GM19035 (cell line): Measurements from ENCODE around the gene ARFGAP3.
A peak's percentile ranks its signal among the peaks of the same experiment; 100 is the strongest.

Source experiments
- ATAC-seq: cut with Tn5 transposase; IDR thresholded peaks from one replicate; pipeline ENCODE4 v1.9.1; 2021; ENCODE audit not compliant: unreplicated experiment

The ARFGAP3 gene, protein sequence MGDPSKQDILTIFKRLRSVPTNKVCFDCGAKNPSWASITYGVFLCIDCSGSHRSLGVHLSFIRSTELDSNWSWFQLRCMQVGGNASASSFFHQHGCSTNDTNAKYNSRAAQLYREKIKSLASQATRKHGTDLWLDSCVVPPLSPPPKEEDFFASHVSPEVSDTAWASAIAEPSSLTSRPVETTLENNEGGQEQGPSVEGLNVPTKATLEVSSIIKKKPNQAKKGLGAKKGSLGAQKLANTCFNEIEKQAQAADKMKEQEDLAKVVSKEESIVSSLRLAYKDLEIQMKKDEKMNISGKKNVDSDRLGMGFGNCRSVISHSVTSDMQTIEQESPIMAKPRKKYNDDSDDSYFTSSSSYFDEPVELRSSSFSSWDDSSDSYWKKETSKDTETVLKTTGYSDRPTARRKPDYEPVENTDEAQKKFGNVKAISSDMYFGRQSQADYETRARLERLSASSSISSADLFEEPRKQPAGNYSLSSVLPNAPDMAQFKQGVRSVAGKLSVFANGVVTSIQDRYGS

DNA sequence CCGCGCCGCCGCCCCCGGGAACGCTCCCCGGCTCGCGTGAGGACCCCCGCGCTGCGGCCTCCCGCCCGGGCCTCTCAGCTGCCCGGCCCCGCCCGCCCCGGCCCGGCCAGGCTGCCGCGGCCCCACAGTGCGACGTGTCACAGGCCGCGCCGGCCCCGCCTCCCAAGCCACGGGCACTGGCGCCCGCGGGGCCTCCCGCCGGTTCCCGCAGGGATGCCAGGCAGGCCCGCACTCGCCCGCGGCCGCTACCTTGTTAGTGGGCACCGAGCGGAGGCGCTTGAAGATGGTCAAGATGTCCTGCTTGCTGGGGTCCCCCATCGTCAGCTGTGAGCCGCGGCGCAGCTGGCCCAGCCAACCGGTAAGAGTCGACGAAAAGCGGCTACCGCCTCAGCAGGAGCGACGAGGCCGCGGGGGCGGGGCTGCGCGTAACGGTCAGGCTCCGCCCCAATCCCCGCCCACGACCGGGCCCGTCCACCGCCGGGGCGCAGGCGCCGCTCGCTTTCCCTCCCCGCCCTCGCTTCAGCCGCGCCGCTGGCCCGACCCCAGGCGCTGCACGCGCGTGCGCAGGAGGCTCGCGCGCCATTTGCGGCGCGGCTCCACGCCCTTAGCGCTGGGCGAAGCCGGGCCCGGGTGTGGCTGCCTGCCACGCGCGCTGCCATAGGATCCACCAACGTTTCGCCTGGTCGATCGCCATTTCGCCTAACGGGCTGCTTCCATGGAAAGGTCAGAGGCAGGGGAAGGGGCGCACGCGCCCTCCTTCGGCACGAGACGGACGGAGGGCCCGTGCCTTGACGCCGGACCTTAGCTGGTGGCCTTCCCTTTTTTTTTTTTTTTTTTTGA is at the start of gene ARFGAP3:
Gene ARFGAP3 (minus strand): TSS at position 409 of the 840 bp plus-strand sequence. CDS start 91 bp downstream, at position 318.
- peak; percentile 88 for ATAC-seq

DNA sequence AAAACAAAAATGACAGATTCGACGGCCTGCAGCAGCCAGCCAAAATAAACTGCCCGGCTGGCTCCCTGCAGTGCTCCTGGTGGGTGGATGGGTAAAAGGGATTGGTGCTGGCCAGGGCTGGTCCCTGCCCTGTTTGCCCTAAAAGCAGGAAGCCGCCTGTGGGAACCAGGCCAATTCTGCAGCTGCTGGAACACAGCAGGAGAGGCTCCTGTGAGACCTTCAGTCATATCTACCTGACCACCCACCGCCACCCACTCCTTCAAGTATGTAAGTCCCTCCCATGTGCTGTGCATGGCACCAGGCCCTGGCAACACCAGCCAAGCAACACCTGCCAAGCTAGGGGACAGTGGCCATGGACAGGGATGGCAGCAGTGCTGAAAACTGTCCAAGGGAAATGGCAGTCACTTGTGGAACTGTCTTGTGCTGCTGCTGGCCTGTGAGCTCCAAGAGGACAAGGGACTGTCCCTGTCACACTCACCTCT is 48.7 kb upstream of the ARFGAP3 start:
- no peak for ATAC-seq

DNA sequence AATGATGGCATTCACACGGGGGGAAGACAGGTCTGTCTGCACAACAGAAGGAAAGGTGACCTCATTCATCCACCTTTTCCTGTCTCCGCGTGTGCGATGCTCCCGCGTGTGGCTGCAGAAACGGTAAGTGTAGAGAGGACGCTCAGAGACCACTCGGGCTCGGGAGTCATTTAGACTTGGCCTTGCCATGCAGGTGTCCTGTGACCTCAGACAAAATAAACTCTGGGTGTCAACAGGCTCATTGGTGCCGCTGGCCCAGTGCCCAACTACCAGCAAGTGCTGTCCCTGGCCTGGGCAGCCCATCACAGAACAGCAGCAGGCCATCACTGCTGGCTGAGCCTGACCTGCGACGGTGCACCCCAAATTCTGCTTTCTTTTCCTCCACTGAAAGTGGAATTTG is 48.1 kb upstream of the ARFGAP3 start:
- ATAC-seq, result no peak

DNA sequence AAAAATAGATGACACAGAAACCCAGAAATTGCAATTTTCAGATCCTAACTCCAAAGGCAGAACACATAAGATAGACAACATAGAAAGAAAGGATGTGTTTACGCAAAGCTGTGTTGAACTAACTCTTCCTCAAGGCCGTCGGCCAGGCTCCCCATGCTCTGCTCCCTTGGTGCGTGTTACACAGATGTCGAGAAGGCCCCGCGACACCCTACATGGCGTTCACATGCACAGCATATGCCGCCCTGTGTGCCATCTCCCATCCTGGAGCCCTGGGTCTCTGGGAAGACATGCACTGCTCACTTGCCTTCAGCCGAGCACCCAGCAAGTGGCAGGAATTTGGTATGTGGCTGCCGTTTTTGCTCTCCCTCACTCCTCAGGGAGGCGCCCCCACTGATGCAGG is 47.0 kb upstream of the ARFGAP3 start:
- no peak for ATAC-seq

DNA sequence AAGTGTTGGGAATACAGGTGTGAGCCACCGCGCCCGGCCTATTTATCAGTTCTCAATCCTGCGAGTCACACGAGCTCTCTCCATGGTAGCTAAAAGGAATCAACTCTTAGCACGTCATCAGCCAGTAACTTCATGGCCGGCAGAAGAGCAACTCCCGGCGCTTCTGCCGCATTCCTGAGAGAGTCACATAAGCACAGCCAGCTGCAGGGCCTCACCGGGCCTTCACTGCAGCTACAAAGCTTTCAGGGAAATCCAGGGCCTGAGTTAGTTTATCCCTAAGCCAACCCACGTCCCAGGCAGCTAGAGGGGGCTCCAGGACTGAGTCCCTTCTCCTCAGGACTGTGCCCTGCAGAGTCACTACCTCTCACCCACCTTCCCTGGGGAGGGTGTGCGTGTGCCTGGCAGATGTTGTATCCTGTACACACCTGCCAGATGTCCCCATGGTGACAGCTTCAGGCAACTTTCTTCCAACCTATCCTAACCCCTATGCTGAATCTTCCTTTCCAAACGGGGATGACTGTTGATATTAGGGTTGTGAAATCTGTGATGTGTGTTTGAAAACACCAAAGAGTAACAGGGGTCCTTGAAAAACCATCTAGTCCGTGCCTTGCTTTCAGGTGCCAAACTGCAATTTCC is 45.9 kb upstream of the ARFGAP3 start:
- ATAC-seq, result no peak

DNA sequence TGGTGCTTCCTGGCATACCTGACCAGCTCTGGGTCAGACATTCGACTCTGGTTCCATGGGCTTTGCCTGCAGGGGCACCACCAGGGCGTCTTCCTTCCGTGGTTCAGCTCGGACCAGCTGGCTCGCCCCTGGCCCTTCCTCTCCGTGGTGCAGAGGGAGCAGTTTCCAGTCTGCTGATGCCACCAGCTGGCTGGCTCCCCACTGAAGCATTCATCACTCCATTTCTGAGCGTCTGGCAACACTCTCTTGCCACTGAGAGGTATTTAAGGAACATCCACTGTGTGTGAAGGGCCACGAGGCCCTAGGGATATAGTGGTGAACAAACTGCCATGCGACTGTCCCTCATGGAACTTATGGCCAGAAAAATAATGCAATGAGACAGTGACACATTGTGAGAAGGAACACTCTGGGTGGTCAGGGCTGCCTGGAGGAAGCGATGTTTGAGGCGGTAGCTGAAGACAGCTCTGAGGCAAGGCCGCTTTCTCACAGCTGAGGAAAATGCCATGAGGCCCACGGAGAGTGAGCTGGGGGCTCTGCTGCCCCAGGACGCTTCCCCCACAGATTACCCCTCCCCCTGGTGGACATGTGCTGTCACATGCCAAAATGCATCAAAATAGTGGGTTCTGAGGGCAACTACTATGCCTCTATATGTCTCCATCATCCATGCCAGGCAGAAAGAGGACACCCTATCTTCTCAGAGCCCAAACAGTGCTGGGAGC is 44.9 kb upstream of the ARFGAP3 start:
- ATAC-seq, result no peak

DNA sequence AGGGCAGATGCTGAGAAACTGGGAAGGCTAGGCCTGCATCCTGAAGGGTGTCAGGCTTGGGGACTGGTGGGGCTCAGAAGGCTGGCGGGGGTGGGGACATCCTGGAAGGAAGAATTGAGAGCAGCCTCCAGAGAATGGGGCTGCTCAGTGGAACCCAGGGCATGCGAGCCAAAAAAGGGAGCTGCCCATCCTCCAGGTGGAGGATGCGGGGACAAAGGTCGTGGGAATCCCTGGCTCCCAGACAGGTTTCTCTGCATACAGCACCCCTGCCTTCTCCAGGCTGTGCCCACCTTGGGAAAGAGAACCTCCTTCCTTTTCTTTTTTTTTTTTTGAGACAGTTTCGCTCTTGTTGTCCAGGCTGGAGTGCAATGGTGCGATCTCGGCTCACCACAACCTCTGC is 40.9 kb upstream of the ARFGAP3 start:
- no peak for ATAC-seq

DNA sequence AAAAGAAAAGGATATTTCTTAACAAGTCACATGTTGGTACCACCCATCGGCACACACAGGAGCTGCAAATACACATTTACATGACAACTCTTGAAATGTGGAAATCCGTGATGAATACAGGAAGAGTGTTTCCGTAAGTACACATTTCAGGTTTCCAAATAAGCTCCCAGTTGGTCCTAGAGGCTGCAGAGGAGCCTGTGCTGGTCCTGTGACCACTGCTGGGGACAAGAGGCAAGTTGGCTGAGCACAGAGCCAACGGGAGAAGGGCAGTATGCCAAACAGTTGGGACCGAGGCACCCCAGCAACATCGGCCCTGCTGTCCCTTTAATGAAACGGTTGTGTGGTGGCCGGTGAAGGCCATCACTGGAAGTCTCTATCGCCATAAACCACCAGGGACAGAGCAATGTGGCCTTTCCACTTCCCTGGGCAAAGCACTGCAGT is 38.5 kb upstream of the ARFGAP3 start:
- ATAC-seq, result no peak

DNA sequence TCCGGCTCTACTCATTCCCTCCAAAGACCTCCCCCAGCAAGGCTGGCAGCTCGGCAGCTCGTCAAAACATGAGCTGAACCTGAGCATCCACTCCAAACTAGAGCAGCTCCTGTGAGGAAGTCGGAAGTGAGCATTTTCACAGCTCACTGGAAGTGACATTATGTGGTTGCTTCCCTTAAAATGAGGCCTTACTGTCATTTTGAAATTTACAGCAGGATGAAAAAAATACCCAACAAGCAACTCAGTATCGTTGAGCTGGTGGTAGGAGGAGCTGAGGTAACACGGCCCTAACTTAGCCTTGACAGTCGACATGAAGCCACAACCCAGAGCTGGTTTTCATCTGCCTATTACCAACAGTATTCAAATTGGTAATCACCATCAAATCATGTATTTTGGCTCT is 38.0 kb upstream of the ARFGAP3 start:
- ATAC-seq, result no peak

DNA sequence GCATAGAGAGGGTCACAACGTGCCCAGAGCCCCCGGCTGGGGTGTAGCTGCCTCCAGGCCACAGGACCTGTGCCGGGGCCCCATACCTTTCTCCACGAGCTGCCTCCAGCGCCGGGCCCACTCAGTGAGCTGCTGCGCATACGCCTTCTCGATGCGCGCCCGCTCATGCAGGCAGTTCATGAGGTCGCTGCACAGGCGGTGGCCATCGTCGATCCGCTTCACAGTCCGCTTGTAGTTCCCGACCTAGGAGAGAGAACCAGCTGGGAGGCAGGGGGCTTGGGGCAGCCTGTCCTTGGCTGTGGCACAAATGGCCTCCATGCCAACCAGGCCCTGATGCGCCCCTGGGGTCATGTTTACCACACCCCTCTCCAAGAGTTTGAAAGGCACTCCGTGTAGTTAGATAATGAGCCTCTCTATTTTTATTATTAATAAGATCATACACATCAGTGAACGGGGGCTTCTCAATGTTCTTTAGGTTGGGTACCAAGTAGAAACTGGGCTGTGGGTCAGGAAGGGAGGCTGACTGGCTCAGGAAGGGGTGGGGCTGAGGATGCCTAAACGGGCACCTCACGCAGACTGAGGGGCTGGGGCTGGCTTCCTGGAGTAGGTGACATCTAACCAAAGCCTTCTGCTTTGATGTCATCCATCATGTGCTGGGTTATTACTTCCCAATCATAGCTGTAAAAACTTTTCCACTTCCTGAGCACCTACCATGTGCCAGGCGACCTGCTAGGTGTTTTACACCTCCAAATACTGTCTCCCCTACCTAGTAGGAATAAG is 36.5 kb upstream of the ARFGAP3 start:
- ATAC-seq, result no peak

DNA sequence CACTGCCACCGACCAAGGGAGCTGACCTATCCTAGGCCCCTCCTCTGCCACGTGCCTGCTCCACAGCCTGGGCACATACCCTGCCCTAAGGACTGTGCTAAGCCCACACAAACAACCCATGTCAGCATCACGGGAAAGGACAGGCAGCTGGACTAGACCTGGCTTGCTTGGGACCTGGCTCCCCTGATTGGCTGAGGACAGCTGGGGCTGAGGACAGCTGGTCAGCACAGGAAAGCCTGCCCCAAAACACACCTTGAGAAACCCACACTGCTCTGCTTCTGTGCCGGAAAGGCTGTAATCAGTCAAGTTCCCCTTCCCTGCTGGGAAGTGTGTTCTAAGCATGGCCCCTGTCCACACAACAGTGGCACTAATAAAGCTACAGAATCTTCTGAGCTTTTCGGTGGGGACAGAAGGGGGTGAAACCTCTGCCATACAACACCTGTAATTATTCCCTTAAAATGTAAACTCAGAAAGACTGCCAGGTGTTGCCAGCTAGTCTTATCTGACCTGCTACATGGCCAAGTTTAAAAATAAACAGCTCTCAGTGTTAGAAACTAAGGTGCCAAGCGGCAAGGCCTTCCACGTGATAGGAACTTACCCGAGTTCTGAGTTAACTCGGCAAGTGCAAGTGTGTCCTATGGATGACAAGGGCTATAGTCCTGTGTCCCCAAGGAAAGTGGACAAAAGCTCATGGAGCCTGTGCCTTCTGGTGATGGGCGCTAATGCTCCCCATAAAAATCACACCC is 35.7 kb upstream of the ARFGAP3 start:
- ATAC-seq, result no peak

DNA sequence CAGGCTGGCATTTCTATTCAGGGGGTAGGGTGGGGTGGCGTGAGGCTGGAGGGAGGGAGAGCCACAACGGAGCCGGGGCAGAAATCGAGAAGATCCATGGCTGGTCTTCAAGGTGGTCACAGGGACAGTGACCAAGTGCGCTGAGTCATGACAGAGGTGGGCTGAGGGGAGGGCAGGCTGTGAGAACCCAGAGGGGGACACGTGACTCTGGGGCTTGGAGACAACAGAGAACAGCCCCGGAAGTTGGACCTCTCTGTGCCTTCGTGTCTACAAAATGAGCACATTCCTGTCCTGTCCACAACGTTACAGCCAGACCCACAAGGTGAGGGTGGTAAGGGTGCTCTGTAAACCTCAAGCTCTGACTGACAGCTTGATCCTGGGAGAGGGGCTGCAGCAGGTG is 35.1 kb upstream of the ARFGAP3 start:
- no peak for ATAC-seq

DNA sequence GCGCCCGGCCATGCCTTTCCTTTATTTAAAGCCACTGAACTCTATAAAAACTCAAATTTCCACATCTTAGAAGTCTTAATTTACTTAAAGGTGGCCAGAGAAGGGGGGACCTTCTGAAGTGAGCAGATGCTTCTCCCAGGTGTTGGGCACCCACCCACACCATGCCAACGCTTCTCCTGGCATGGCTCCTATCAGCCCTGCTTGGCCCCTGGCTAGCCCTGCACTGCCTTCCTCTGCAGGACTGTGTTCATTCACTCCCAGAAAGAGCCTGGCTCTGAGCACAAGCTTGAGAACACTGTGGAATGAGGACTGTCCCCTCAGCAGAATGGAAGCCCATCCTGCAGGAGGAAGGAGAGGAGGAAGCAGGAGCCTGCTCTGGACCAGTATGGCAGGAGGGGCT is 34.6 kb upstream of the ARFGAP3 start:
- ATAC-seq, result no peak

DNA sequence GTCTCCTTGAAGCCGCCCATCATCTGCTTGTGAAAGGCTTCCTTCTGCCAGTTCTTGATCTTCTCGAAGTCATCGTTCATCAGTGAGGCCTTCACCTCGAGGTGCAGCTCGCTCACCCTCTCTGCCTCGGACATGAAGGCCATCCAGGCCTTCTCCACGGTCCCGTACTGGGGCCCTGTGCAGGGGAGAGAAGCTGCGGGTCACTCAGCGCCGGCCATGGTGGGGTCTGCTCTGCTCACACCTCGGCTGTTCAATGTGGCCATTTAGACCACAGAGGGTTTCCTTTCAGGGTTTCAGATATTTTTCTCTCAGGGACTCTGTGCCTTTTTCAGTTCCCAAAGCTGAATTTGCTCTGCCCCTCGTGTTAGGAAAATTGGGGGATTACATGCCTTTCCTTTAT is 33.9 kb upstream of the ARFGAP3 start:
- no peak for ATAC-seq

DNA sequence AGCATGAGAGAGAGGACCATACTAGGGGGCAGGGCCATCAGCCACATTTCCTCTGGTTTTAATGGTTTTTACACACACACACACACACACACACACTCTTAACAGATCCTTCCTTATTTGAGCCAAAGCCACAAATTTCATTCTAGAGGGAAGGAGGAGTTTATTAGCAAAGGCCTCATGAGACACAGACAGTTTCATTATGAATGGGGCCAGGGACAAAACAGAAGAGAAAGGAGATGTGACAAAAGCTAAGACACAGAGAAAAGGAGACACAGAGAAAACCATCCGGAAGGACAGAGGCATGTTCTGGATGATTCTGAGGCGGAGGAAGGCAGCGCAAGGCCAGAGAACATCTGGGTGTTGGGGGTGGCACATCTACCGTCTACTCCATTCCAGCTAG is 32.2 kb upstream of the ARFGAP3 start:
- no peak for ATAC-seq

DNA sequence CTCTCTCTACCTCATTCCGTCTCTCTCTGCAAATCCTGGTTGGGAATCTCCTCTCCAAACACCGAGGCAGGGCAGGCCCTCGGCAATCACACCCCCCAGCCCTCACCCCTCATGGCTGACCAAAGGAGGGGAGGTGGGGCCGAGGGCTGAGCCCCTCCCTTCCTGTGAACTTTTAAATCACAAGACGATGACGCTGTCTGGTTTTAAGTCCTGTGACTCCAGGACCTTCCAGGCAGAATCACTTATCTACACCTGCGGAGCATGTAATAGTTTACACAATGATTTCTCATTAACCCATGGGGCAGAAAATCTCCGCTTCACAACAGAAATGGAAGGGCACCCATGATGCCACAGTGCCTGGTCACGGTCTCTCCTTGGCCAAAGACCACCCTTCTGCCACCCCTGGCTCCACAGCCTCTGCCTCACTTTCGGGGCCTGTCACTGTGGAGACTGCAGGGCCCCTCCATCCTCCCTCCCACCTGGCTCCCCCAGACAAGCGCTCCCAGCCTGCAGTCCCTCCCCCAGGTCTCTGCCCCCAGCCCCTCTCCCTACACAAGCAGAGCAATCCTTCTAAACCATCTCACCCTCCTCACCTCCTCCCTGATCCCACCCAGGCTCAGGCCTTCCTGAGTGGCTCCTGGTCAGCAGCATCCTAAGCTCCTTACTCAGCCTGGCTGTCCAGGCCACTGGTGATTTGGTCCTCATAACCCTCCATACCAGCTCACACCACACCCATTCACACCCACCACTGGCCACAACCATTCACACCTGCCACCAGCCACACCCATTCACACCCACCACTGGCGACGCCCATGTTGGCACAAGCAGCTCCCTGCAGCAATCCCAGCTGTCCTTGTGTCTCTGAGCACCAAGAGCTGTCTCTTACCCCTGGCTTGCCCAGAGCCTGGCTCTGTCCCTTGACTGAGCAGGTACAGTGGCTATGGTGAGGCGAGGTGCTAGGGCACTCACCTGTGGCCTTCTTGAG is 30.7 kb upstream of the ARFGAP3 start:
- no peak for ATAC-seq

DNA sequence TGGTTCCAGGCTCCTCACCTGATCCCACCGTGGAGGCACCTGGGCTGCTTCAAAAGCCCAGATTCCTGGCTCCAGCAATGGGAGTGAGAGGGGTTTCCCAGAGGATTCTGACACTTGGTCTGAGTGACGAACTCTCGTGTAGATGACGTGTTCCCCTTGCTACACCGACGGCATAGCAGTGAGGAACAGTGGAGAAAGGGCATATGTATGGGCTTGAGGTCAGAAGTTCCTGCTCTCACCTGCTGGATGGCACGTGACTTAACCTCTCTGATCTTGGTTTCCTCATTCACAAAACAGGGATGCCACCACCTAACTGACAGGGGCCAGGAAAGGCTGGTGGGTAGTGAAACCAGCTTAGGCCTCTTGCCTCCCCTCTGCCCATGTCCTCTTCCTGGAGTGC is 30.0 kb upstream of the ARFGAP3 start:
- no peak for ATAC-seq

DNA sequence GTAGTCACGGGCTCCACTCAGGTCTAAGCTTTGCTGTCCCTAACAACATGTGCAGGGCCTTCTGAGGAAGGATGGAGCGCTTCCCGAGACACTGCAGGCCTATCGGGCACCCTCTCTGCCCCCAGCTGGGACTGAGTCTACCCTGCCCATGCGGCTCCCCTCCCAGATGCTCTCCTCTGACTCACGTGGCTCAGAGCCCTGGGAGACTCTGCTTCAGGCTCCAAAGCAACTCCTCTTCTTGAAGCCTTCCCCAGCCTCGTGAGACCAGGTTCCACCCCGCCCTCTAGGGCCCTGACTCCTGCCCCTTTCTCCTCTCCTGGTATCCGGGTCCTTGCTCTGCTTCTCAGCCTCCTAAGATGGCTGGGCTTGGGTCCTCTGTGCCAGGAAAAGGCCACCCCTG is 28.4 kb upstream of the ARFGAP3 start:
- ATAC-seq, result no peak
